MV-4-11 (cell line): ENCODE data around the gene STK39.

Source experiments
- DNase-seq: peaks from one replicate; lab custom pipeline; 2025; lab: John Stamatoyannopoulos, UW

STK39 gene

DNA sequence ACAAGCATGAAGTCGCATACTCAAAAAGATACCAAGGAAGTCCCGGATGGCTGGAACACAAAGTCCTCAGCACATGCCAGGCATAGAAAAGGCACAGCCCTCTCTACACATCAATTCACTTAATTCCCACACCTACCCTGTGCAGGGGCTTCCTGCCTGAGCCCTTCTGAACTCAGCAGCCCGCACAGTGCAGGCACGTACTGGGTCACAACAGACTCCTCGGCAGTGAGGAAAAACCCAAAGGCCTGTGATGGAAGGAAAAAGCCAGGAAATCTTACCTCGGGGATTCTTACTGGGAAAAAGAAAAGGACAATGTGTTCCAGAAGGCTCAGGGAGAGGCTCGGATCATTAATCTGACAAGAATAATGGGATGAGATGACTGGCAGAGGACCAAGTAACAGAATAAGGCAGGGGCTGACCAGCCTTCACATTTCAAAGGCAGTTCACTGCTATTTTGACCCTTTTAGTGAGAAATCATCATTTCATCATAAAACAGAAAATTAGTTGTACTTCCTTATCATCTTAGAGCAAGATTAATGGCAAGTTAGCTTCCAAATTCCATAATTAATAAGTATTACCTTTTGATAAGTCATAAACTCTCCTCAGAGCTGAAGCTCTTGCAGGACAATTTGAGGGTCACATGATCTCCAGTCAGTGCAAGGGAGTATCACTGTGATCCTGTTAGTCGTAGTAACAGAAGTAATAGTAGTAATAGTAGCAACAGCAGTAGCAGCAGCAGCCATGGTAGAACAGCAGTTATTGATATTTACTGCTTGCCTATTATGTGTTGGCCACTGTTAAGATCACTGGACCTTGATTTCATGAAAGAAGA lies 87.4 kb downstream of the STK39 start:
- no peak for DNase-seq

DNA sequence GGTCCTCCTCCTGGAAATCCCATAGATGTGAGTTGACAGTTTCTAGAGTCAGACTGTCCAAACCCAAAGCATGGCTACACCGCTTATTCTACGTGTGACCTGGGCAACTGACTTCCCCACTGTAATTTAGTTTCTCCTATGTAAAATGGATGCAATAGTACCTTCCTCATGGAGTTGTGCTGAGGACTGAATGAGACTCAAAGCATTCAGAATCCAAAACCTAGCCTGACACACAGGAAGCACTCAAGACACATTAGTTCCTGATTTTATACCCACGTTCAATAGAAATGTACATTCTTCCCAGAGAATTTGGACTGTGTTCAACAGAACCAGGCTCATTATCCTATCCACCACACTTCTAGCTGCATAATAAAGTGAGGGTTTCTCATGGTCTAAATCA lies 88.8 kb downstream of the STK39 start:
- DNase-seq, result peak; percentile 2

DNA sequence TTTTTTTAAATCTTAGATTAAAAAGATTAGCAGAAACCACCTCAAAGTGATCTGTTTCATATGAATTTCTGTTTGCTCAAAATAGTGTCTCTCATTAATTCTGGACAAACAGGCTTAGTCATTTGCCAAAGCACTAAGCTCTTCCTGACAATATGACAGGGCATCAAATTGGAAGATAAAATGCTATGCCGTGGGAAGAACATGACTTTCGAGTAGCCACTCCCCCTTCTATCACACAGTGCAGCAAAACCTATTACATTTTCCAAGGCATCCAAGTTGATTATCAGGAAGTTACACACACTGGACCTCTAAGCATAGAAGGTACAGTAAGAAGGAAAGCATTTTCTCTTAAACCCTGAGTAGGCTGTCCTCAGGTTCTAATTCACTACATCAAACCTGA lies 89.5 kb downstream of the STK39 start:
- DNase-seq, result no peak

DNA sequence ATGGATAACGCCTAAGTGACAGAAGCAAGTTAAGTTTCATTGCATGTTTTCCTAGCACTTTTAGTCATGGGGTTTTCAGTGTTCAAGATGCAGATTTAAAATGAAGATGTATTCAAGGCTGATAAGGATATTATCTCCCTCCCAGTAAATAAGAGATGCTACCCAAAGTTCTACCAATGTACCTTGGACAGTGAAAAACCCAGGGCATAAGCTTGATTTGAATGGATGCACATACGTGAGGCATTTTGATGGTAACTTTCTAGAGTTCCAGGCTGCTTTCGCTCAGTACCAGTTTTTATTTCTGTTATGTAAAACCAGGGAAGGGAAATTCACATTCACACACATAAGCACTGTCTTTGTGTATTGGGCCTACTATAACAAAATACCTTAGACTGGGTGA lies 90.3 kb downstream of the STK39 start:
- no peak for DNase-seq

DNA sequence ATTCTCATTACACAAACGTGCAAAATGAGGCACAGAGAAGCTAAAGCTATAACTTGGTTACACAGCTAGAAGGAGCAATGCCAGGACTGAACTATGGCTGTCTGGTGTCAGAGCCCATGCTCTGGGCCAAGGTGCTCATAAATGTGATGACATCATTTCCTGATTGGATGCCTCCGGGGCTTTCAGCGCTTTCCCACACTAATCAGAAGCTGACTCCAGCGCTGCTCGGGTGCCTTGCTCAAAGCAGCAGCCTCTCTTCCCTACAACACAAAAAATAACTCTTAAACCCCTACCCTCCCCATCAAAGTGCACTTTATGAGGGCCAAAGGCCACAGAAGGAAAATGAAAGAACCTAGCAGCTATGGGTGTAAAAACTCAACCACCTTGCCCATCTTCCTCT lies 90.7 kb downstream of the STK39 start:
- DNase-seq, result no peak

DNA sequence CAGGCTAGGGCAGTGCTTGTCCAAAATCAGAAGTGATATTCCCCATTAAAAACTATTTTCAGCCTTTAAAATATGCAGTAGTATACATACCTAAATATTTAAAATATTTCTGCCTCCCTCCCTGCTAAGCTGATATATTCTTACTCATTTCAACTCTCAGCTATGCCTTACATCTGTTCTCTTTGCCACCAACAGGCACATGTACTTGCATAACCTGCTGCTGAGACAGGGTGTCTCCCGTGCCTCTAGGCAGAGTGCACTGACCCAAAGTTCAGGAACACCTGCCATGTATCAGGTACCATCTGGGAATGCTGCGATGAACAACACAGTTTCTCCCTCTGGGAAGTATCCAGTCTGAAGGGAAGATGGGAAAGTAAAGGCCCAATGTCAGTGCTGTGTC lies 91.7 kb downstream of the STK39 start:
- no peak for DNase-seq

DNA sequence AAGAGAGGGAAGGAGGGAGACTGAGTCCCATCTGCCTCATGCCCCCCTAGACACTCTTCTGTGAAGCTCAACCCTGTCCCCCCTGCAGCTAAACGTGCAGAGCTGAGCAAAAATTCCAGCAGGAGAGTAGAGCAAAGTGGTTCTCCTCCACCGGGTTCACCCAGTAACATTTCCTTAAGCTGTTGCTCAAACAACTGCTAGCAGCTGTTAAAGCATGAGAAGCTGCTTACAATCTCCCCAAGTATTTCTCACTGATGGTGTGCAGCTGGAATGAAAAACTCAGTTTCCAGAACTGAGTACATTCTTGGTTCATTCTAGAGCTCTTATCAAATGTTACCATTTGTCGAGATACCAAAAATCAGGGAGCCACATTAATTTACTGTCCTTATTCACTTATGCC lies 92.3 kb downstream of the STK39 start:
- DNase-seq, result no peak

DNA sequence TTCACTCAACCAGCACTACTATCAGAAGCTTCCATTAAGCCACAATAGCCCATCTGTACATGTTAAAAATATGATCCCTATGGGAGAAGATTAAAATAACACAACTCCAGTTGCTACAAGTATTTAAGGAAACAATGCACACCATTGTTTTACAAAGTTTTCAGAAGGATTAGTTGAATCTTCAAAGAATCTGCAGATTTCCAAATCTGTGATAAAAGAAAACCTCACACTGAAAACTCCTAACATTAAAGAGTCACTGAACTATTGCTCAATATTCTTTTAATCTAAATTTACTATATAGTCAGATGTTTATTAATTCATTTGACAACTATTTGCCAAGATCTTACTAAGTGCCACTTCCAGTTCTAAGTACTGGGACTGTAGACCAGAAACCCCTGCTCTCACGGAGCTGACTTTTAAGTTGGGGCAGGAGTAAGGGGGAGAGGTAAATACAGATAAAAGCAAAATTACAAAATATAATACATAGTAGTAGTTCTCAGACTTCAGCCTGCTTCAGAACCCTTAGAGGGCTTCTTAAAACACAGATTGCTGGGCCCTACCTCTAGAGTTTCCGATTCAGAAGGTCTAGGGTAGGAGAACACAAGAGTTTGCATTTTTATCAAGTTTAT lies 94.4 kb downstream of the STK39 start:
- DNase-seq, result no peak

DNA sequence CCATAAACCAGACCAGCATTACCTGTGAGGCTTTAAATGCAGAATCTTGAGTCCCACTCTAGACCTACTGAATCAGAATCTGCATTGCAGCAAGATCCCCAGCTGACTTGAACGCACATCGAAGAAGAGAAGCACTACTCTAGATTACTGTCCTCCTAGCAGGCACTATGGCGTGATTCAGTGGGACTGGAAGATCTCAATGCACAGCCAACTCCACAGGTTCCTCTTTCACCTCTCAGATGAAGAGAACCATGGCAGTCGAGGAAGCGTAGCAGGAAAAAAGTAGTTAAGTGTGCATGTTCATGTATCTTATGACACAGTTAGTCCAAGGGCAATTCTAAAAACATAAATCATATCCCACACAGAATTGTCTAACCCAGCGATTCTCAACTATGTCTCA lies 97.4 kb downstream of the STK39 start:
- peak; percentile 81 for DNase-seq

DNA sequence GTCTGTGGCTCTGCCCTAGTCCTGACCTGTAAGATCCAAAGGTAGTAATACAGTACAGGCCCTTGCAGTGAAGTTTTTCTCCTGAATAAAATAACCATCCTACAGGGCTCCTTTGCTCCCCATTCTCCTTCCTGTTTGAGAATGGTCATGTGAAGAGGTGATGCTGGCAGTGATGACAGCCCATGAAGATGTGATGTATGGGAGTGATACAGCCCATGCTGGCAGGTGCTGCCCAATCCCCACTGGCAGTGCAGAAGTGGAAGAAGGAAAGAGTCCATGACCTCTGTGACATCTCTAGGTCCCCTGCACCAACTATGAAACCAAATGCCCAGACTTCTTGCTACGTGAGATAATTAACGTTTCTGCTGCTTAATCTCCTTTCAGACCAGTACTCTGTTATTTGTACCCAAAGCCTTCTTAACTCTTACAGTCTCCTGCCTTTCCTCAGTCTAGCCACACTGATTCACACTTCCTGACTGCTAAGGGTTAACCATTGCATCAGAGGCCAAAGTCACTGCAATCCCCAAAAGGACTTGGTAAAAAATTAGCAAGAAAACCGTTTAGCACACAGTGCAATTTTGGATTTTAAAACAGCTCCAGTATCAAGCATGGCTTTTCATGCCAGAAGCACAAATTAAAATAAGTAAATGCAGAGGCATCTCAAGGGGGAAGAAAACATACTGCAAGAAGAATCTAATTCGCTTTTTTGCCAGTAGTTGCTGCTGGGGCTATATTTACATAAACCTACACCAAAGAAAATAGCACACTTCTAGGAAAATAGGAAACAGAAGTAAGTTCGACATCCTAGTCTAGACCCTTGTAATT lies 98.0 kb downstream of the STK39 start:
- DNase-seq, result peak; percentile 82

DNA sequence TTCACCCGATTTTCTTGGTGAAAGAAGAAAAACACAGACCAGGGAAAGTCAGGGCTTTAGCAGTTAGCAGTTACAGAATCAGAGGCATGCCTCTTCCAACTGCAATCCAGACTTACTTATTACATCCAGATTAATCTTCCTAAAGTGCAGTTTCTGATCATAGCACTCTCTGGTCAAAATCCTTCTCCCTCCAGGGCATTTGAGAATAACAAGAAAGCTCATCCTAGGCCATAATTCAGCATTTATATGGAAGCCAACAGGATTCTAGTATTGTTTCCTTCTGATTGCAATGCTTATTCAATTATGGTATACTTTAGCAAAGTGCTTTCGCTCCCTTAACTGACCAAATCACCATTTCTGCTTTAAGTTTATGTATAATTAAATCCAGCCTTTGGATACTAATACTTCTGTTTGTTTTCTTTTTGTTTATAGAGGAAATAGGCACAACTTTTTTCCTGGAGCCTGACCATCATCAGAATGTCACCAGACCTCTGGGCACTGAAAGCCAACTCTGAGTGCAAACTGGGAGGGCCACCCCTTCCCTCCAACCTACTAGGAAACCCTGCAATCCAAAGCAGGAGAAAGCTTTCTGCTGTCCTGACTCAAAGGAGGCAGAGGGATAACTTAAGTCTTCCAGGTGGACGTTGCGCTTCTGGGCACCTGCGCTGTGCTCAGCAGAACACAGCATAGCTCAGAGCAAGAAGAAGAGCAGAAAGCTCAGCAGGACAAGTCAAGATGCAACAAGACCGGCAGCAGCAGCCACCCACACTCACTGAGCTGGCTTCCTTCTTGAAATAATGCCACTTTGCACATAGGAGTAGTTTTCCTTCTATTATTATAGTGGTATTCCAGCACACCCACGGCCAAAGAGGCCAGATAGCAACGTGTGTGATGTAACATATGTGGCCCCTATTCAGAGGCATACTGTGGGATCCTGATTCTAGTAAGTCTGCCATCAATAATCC lies 99.3 kb downstream of the STK39 start:
- DNase-seq, result no peak

DNA sequence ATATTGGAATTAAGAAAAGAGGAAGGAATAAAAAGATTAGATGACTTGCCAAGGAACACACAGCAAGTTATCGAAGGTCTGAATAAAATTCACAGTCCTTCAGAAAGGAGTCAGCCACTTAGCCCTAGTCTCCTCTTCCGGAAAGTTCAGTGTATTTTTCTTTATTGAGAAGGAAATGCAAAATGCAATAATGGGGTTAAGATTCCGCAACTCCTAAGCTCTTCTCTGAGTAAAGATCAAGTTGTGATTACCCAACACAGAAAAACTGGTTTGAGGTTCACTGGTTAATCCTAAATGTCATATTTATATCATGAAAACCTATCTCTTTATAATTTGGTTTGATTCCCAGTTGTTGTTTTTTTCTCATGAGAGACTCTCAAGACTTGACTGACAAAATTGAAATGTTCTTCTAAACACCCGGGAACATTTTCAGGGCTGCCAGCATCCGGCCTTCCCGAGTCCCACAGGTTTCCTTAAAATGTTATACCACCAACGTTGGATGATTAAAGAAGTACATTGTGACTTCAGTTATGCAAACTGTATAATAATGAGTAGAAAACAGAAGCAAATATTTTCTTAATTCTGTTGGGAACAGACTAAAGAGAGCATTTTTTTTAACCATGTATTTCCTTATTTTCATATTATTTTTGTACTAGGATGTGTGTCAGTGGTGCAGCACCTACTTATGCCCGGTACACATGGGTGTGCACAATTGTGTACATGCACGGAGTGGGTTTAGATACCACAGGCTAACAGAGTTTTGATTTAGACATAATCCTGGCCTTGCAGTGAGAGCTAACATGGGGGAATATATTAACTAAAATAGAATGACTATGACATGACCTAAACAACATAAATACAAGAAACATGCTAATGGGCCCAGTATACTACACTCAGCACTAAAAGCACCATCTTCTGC lies 100.2 kb downstream of the STK39 start:
- DNase-seq, result peak; percentile 84

DNA sequence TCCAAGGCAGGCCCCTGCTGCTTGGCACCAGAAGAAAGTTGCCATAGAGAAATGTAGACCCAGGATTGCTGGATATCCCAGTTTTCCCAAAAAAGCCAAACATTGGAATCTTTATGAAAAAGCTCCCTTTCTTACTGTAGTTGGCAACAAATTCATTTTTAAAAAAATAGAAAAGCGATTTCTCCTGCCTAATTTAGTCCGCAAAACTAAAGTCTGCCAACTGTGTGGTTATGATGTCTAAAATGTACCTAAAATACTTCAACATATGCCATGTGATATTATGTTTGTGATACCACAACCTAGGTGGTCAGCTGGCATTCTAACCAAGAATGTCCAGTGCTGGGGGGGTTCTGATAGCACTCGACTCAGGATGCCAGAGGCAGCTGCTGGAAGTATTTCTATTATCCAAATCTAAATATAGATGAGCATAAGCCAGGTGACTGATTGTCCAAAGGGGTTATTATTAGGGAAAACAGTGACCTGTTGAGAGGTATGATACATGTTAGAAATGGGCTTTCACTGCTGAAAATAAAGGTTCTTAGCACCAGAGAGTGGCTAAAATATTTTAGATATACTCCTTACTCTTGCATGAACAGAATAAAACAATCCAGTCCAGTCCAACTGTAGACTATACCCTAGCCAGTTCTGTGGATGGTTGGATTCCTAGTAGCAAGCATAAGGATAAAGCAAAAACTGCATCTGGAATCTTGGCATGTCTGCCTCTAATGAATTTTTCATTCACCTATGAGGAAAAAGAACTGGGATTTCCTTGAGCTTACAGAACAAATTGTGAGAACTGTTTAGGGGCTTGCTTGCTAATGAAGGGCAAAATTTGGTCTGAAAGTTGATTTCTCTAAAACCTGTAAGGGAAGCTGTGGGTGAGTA lies 101.7 kb downstream of the STK39 start:
- DNase-seq, result no peak

DNA sequence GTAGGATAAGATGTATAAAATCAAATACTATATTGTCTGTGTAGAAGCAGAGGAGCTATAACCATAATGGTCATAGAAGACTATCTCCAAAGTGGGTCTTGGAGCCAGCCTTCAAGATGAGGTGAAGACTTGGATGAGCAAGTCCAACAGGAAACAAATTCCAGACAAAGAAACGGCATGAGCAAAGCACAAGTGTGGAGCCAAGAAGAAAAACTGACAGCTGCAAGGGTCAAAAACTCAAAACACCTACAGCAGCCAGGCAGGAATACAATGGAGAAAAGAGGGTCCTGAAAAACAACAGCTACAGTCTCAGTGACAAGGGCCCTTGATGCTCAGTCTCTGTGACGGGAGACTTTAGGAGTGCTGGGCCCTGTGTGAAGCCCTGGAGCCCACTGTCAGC lies 102.4 kb downstream of the STK39 start:
- DNase-seq, result no peak

DNA sequence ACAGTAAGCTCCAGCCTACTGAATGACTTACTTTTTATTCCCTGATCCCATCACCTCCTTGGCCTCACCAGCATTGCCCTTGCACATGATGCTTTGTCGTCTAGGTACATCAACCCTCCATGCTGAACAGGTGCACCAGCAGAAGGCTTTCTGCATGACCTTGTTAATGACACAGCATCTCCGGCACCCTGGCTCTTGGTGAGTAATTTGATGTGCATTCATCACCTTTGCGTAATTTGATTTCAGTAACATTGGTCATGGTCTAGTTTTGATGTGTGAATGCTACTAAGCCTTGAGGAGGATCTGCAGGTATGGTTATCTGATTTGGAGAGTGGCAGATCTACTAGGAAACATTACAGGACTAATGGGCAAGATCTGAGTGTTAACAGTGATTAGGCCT lies 103.6 kb downstream of the STK39 start:
- no peak for DNase-seq

DNA sequence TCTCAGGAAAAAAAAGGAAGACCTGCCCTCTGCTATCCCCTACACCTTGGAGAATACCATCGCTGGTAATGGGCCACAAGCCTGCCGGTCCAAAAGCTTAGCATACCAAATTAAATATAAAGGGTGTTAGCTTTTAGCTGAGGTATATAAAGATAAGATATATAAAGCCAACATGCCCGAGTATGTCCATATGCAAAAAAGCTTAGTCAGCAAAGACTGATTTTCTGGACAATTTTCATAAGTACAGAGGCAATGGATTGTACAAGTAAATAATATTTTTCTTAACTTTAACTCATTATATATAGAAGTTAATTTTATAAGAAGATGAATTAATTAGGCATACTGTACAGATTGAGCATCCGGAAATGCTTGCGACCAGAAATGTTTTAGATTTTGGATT lies 106.5 kb downstream of the STK39 start:
- no peak for DNase-seq

DNA sequence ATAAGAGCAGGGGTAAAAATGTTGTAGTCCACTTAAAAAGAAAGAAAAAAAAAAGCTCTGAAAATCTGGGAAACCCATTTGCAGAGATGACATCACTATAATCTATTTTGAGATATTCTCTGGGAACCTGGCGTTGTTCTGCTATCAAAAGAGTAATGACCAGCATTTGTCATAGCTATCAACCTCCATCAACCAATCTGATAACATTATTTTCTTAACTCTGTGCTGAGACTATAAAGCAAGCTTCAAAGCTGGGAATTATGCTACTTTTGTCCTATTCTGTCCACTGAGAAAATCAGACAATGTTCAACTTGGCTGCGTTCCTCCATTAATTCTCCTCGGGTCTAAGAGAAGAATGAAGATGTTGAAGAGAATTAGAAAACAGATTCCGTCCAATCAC lies 107.5 kb downstream of the STK39 start:
- no peak for DNase-seq

DNA sequence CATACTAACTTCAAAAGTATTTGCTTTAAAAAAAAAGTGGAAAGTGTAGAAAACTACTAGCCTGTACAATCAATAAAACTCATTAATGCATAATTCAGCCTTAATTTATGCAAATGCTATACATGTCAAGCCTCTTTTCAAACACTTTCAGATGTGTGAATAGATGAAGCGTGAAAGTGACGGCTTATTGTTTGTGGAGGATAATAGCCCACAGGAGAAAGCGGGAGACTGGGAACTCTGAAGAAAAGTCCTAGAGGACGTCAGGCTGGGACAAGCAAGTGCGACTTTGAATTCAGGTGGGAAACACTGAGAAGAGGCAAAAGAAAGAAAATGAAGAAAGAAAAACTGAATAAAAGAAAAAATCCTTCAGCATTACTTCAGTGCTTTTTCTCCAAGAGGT lies 108.5 kb downstream of the STK39 start:
- DNase-seq, result no peak

DNA sequence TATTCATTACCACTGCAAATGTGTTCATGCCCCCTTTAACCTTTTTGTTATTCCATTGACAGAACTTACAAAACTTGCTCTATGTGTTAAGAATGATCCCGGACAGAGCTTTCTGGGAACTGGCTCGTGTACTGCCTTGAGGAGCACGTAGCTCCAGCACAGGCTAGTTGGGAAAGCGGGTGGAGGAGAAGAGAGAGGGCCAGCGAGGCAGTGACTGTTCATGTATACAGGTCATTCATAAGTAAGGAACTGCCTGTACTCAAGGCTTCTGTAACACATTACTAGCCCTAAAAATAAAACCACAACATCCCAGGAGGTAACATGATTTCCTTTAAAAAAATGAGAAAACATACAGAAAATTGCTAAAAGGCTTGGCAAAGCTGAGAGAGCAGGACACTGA lies 109.0 kb downstream of the STK39 start:
- no peak for DNase-seq
